ENCODE results near the gene GSTA1.
"Not testable (repeated sequence)": the region's sequence is repeated elsewhere in the genome, so short reads cannot be mapped to it uniquely, and the experiment has no call there.

DNA sequence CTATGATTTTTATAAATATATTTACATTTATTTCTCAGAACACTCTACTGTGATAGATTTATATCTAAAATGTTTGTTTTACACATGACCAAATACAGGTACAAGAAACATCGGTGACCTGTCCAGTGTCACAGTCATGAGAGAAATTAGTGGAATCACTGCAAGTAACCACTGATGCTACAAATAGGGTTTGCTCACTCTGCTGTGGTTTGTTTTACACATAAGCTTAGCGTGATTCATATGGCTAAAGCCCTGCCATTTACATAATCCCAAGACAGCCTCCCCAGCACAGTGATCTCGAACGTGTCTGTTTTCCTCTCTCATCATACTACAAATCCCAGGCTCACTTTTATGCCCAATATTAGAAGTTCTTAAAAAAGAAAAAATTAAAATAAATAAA lies 34.2 kb downstream of the GSTA1 start:
- TF ChIP-seq, protein P1, sequence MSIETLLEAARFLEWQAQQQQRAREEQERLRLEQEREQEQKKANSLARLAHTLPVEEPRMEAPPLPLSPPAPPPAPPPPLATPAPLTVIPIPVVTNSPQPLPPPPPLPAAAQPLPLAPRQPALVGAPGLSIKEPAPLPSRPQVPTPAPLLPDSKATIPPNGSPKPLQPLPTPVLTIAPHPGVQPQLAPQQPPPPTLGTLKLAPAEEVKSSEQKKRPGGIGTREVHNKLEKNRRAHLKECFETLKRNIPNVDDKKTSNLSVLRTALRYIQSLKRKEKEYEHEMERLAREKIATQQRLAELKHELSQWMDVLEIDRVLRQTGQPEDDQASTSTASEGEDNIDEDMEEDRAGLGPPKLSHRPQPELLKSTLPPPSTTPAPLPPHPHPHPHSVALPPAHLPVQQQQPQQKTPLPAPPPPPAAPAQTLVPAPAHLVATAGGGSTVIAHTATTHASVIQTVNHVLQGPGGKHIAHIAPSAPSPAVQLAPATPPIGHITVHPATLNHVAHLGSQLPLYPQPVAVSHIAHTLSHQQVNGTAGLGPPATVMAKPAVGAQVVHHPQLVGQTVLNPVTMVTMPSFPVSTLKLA (conservative IDR thresholded peaks at IDR 0.05): not testable (repeated sequence)
- not testable (repeated sequence) for TF ChIP-seq ELK1 (CRISPR knock-in tag; IDR thresholded peaks at IDR 0.05); ZNF274 (IDR thresholded peaks at IDR 0.05; ENCODE audit: borderline replicate concordance, low read depth, low read length); SP1 (CRISPR knock-in tag; IDR thresholded peaks at IDR 0.05); ZNF354B (CRISPR knock-in tag; IDR thresholded peaks at IDR 0.05)
- TF ChIP-seq, protein P2, sequence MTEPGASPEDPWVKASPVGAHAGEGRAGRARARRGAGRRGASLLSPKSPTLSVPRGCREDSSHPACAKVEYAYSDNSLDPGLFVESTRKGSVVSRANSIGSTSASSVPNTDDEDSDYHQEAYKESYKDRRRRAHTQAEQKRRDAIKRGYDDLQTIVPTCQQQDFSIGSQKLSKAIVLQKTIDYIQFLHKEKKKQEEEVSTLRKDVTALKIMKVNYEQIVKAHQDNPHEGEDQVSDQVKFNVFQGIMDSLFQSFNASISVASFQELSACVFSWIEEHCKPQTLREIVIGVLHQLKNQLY (CRISPR knock-in tag; conservative IDR thresholded peaks at IDR 0.05): not testable (repeated sequence)

All from K562 (cell line).